DLD1 (cell line): Measurements from ENCODE around the gene OR4K17.
"Not testable (repeated sequence)": the region's sequence is repeated elsewhere in the genome, so short reads cannot be mapped to it uniquely, and the experiment has no call there.

ENCODE experiments used
- in situ Hi-C: cut with HindIII; loops from 2 replicates; pipeline ENCODE4 v1.10.0; 2017; ENCODE audit warnings: low sequenced_read_pairs

Gene OR4K17, protein sequence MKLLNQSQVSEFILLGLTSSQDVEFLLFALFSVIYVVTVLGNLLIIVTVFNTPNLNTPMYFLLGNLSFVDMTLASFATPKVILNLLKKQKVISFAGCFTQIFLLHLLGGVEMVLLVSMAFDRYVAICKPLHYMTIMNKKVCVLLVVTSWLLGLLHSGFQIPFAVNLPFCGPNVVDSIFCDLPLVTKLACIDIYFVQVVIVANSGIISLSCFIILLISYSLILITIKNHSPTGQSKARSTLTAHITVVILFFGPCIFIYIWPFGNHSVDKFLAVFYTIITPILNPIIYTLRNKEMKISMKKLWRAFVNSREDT

GRCh38 chr14:20110438-20110837 lies at the start of gene OR4K17:
Gene OR4K17, plus strand, starts transcription at chr14:20110739. Its CDS starts 6,761 bp downstream, at chr14:20117500.
- in situ Hi-C loops: no loop called here

DNA sequence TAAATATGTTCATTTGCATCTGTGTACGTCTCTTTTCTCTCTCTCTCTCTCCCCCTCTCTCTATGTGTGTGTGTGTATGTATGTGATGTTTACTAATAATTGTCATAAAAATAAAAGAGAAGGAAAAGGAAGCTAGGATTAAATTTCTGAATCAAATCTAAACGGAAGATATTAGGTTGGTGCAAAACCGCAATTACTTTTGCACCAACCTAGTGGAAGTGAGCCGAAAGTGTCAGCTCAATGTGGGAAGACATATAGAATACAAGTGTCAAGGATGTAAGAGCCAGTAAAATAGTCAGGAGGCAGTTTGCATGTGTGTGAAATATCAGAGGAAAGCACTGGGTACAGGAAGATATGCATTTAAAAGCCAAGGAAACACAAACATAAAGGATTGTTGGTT lies 18.5 kb upstream of the OR4K17 start:
- in situ Hi-C loops: no loop called here

- in situ Hi-C loops: no loop called here
Observed at GRCh38 chr14:20093442-20093841, 17.1 kb upstream of the OR4K17 start.

DNA sequence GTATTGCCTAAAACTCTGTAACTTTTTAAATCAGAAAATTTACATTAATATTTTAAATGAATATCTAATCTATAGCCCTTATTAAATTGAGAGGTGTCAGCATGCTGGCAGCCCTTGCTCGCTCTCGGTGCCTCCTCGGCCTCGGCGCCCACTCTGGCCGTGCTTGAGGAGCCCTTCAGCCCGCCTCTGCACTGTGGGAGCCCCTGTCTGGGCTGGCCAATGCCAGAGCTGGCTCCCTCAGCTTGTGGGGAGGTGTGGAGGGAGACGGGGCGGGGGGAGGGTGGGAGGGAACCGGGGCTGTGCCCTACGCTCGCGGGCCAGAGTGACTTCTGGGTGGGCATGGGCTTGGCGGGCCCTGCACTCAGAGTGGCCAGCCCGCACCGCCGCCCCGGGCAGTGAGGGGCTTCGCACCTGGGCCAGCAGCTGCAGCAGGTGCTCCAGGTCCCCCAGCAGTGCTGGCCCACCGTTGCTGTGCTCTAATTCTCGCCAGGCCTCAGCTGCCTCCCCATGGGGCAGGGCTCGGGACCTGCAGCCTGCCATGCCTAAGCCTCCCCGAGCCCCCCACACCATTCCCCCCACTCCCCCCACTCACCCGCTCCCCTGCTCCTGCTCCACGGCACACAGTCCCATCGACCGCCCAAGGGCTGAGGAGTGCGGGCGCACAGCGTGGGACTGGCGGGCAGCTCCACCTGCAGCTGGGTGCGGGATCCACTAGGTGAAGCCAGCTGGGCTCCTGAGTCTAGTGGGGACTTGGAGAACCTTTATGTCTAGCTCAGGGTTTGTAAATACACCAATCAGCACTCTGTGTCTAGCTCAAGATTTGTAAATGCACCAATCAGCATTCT lies 11.4 kb upstream of the OR4K17 start:
- in situ Hi-C loops: not testable (repeated sequence)

GRCh38 chr14:20112321-20112720 lies 1.8 kb downstream of the OR4K17 start:
- in situ Hi-C loops: no loop called here

- in situ Hi-C loops: no loop called here
Observed at GRCh38 chr14:20116748-20117147, 6.2 kb downstream of the OR4K17 start.

DNA sequence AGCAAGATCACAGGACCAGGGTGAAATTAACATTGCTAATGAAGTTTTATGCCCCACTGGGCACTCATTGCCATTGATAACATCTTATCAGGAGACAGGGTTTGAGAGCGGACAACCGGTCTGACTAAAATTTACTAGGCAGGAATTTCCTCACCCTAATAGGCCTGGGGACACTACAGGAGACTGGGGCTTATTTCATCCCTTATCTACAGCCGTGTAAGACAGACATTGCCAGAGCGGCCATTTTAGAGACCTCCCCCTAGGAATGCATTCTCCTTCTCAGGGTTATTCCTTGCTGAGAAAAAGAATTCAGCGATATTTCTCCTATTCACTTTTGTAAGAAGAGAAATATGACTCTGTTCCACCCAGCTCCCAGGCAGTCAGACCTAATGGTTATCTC lies 8.3 kb downstream of the OR4K17 start:
- in situ Hi-C loops: no loop called here

GRCh38 chr14:20138520-20138919 lies 28.0 kb downstream of the OR4K17 start, which contains the start of gene OR4N5:
Gene OR4N5, plus strand, starts transcription at chr14:20138820. Its CDS starts 4,916 bp downstream, at chr14:20143736.
- in situ Hi-C loops: no loop called here

DNA sequence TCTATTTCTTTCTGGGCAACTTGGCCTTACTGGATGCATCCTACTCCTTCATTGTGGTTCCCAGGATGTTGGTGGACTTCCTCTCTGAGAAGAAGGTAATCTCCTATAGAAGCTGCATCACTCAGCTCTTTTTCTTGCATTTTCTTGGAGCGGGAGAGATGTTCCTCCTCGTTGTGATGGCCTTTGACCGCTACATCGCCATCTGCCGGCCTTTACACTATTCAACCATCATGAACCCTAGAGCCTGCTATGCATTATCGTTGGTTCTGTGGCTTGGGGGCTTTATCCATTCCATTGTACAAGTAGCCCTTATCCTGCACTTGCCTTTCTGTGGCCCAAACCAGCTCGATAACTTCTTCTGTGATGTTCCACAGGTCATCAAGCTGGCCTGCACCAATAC lies 33.4 kb downstream of the OR4K17 start:
- in situ Hi-C loops: no loop called here

DNA sequence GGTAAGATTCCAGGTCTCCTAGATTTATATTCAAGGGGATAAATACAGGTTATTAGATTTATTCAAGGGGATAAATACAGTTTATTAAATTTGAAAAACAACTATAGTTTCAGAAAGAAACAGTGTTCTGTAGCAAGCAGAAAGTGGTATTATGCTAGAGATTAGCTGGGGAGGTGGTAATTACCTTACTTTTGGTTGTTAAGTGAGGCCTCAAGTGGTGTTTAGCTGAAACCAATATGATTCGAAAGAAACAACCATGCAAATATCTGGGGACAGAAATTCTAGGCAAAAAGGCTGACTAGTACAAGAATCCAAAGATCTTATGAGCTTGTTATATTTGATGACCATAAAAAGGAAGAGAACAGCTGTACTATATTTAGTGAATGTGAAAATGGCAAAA lies 34.3 kb downstream of the OR4K17 start:
- in situ Hi-C loops: no loop called here

GRCh38 chr14:20164462-20164861 lies 53.9 kb downstream of the OR4K17 start:
- in situ Hi-C loops: no loop called here

DNA sequence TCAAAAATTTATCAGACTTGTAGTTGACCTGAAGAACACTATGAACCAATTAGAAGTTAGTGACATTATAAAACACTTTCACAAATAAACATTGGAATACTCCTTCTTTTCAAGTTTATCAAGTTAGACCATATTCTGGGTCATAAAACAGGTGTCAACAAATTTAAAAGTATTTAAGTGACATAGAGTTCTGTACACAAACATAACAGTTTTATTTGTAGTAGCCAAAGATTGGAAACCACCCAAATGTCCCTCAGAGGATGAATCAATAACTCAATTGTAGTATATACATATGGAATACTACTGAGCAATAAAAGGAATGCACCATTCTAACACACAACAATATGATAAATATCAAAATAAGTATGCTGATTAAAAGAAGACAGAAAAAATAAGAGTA lies 56.6 kb downstream of the OR4K17 start:
- in situ Hi-C loops: no loop called here

GRCh38 chr14:20169852-20170251 lies 59.3 kb downstream of the OR4K17 start:
- in situ Hi-C loops: not testable (repeated sequence)
